RWPE2 (cell line): ENCODE measurements around the gene ZFYVE27.

ENCODE experiments used
- ATAC-seq: fragments of 200-7000 bp; cut with Tn5 transposase; 3 replicates; pipeline ENCODE4 v1.9.1; 2021; ENCODE audit warnings: low read depth
- DNase-seq: peaks from one replicate; pipeline ENCODE4 v3.0.0-alpha.2; 2020; ENCODE audit warnings: low spot score
- H3K27ac ChIP-seq: fragments of 450-650 bp; 2 replicates; pipeline ENCODE4 v1.5.1; 2017; ENCODE audit warnings: mild to moderate bottlenecking; ENCODE audit not compliant: poor library complexity, severe bottlenecking
- H3K27me3 ChIP-seq: fragments of 250-450 bp; sonication (Bioruptor Pico); 2 replicates; pipeline ENCODE4 v1.5.1; 2021; ENCODE audit warnings: mild to moderate bottlenecking, moderate library complexity; ENCODE audit not compliant: insufficient read depth, poor library complexity, severe bottlenecking
- H3K36me3 ChIP-seq: fragments of 250-450 bp; sonication (Bioruptor Pico); 2 replicates; pipeline ENCODE4 v1.5.1; 2020; ENCODE audit warnings: low read depth, mild to moderate bottlenecking, moderate library complexity
- H3K4me1 ChIP-seq: fragments of 250-450 bp; sonication (Bioruptor Pico); 2 replicates; pipeline ENCODE4 v1.5.1; 2021; ENCODE audit warnings: mild to moderate bottlenecking, moderate library complexity; ENCODE audit not compliant: insufficient read depth, poor library complexity, severe bottlenecking
- H3K4me3 ChIP-seq: fragments of 250-450 bp; sonication (Bioruptor Pico); 2 replicates; pipeline ENCODE4 v1.5.1; 2021; ENCODE audit warnings: mild to moderate bottlenecking, moderate library complexity; ENCODE audit not compliant: severe bottlenecking
- H3K9me3 ChIP-seq: fragments of 250-450 bp; sonication (Bioruptor Pico); 2 replicates; pipeline ENCODE4 v1.5.1; 2021; ENCODE audit warnings: mild to moderate bottlenecking, moderate library complexity; ENCODE audit not compliant: severe bottlenecking
- CTCF ChIP-seq: fragments of 450-650 bp; IDR thresholded peaks from one replicate; pipeline ENCODE4 v1.5.1; 2017; ENCODE audit warnings: mild to moderate bottlenecking, moderate library complexity; ENCODE audit not compliant: poor library complexity, severe bottlenecking

ZFYVE27 gene

GRCh38 chr10:97754726-97755125, 17.8 kb downstream of the ZFYVE27 start:
- DNase-seq (no peak), ATAC-seq (no peak)
- peaks cover 58% of the 10 kb centered on the region for H3K36me3 ChIP-seq
- no peaks in the 10 kb centered on the region for H3K9me3 ChIP-seq
- no peak for TF ChIP-seq CTCF
- H3K4me1 ChIP-seq, result no peaks in the 10 kb centered on the region
- no peak overlapping the region for H3K4me3 ChIP-seq
- H3K27me3 ChIP-seq, result no peaks in the 10 kb centered on the region
- no peak overlapping the region for H3K27ac ChIP-seq

- ATAC-seq, result no peak
- TF ChIP-seq CTCF, result no peak
- Histone ChIP-seq H3K36me3 (peaks cover 56% of the 10 kb centered on the region), H3K27ac (no peak overlapping the region), H3K27me3 (no peaks in the 10 kb centered on the region), H3K9me3 (no peaks in the 10 kb centered on the region), H3K4me3 (no peak overlapping the region), H3K4me1 (no peaks in the 10 kb centered on the region)
- DNase-seq, result no peak
Measured at GRCh38 chr10:97755718-97756117, 18.8 kb downstream of the ZFYVE27 start.

GRCh38 chr10:97757471-97757870, 20.5 kb downstream of the ZFYVE27 start:
- no peak for ATAC-seq
- no peak overlapping the region for H3K4me3 ChIP-seq
- H3K9me3 ChIP-seq, result no peaks in the 10 kb centered on the region
- H3K36me3 ChIP-seq, result peaks cover 44% of the 10 kb centered on the region
- no peaks in the 10 kb centered on the region for H3K4me1 ChIP-seq
- TF ChIP-seq CTCF, result no peak
- no peak for DNase-seq
- no peaks in the 10 kb centered on the region for H3K27me3 ChIP-seq
- H3K27ac ChIP-seq, result no peak overlapping the region

- no peak overlapping the region for H3K27ac ChIP-seq
- peaks cover 34% of the 10 kb centered on the region for H3K36me3 ChIP-seq
- no peak overlapping the region for H3K4me3 ChIP-seq
- peak; percentile 91 for TF ChIP-seq CTCF
- ATAC-seq (peak; percentile 77), DNase-seq (no peak)
- H3K9me3 ChIP-seq, result no peaks in the 10 kb centered on the region
- H3K27me3 ChIP-seq, result no peaks in the 10 kb centered on the region
- H3K4me1 ChIP-seq, result no peaks in the 10 kb centered on the region
Measured at GRCh38 chr10:97759158-97759887, 22.4 kb downstream of the ZFYVE27 start.

GRCh38 chr10:97759946-97760345, 23.0 kb downstream of the ZFYVE27 start:
- Histone ChIP-seq H3K27ac (no peak overlapping the region), H3K9me3 (no peaks in the 10 kb centered on the region), H3K36me3 (peaks cover 28% of the 10 kb centered on the region), H3K27me3 (no peaks in the 10 kb centered on the region), H3K4me1 (no peaks in the 10 kb centered on the region), H3K4me3 (no peak overlapping the region)
- ATAC-seq (no peak), DNase-seq (no peak)
- no peak for TF ChIP-seq CTCF
